HepG2 (cell line): ENCODE data around the gene HPCAL1. TPM values are rescaled to one million over a fixed set of nuclear protein-coding genes. Genes with fewer than 3 reads are reported as not detected.
A peak's percentile ranks its signal among the peaks of the same experiment; 100 is the strongest.

Experiments used
- ELF4 ChIP-seq: sonication (generic); formaldehyde crosslinking; IDR thresholded peaks from 2 replicates; pipeline ENCODE4 v1.5.0; 2020; ENCODE audit warnings: missing genetic modification reagents, mild to moderate bottlenecking, moderate library complexity, borderline replicate concordance
- FOSL2 ChIP-seq: sonication (generic); formaldehyde crosslinking; IDR thresholded peaks from 2 replicates; pipeline ENCODE4 v1.4.0; 2020; ENCODE audit warnings: missing genetic modification reagents
- SOX5 ChIP-seq: IDR thresholded peaks from 2 replicates; pipeline ENCODE4 v1.6.1; 2016; ENCODE audit warnings: borderline replicate concordance
- TGIF2 ChIP-seq: IDR thresholded peaks from 2 replicates; pipeline ENCODE4 v1.6.1; 2016; ENCODE audit warnings: control low read depth, missing compliant biosample characterization
- ZBTB7B ChIP-seq: sonication (generic); formaldehyde crosslinking; IDR thresholded peaks from 2 replicates; pipeline ENCODE4 v1.4.0; 2020; ENCODE audit warnings: missing genetic modification reagents
- ZEB1 ChIP-seq: IDR thresholded peaks from 2 replicates; pipeline ENCODE4 v1.6.1; 2012; ENCODE audit warnings: mild to moderate bottlenecking, low read depth, inconsistent platforms; ENCODE audit not compliant: insufficient replicate concordance
- ZNF264 ChIP-seq: sonication (generic); formaldehyde crosslinking; IDR thresholded peaks from 2 replicates; pipeline ENCODE4 v1.4.0; 2020; ENCODE audit warnings: missing genetic modification reagents
- ZNF614 ChIP-seq: IDR thresholded peaks from 2 replicates; pipeline ENCODE4 v1.6.1; 2018; ENCODE audit warnings: missing biosample characterization, missing genetic modification reagents, inconsistent platforms, borderline replicate concordance
- polyA plus RNA-seq, 8 experiments: library from polyadenylated mRNA; depleted of rRNA in 3 of 8; stranded (reverse) in 7 of 8; unstranded in 1 of 8; fragments of >200 nt; fragmentation: Illumina TruSeq in 4 of 8; extraction: Trizol in 4 of 8; gene quantifications; 2 replicates each; pipeline versions ENCODE4 v1.2.1 to v1.2.3, GENCODE V29; 2011 to 2016; ENCODE audit warnings: low read depth in 4 of 8, missing spikeins in 1 of 8, mixed read lengths in 1 of 8; ENCODE audit not compliant: insufficient read depth in 1 of 8
- total RNA-seq, 5 experiments: library from RNA; depleted of rRNA; stranded (reverse); fragments of >200 nt; fragmentation: Illumina TruSeq; extraction: Trizol; gene quantifications; 2 replicates each; pipeline ENCODE4 v1.2.3, GENCODE V29; 2016; ENCODE audit warnings: low read depth in 1 of 5
- TF ChIP-seq, protein P1 (sequence below): sonication (generic); formaldehyde crosslinking; IDR thresholded peaks from 2 replicates; pipeline ENCODE4 v1.4.0; 2020; ENCODE audit warnings: missing genetic modification reagents
- TF ChIP-seq, protein P2 (sequence below): sonication (generic); formaldehyde crosslinking; IDR thresholded peaks from 2 replicates; pipeline ENCODE4 v1.5.0; 2020; ENCODE audit warnings: missing genetic modification reagents
- TF ChIP-seq, protein P3 (sequence below), 2 experiments: IDR thresholded peaks; 2 replicates each; pipeline ENCODE4 v1.6.1; 2011 to 2012; ENCODE audit warnings: low read length in 2 of 2, borderline replicate concordance in 1 of 2, low read depth in 1 of 2, mild to moderate bottlenecking in 1 of 2, moderate library complexity in 1 of 2
- TF ChIP-seq, protein P4 (sequence below): sonication (generic); formaldehyde crosslinking; IDR thresholded peaks from 2 replicates; pipeline ENCODE4 v1.5.0; 2020; ENCODE audit warnings: mild to moderate bottlenecking, missing genetic modification reagents
- TF ChIP-seq, protein P5 (sequence below): sonication (generic); formaldehyde crosslinking; IDR thresholded peaks from 2 replicates; pipeline ENCODE4 v1.4.0; 2020; ENCODE audit warnings: missing genetic modification reagents

HPCAL1 gene
- total and polyA plus RNA-seq, 2 of the 13 experiments (the other 11 are each of a cell fraction or from before 2014, with no cell fraction given), result 29.5 to 29.9 TPM

DNA sequence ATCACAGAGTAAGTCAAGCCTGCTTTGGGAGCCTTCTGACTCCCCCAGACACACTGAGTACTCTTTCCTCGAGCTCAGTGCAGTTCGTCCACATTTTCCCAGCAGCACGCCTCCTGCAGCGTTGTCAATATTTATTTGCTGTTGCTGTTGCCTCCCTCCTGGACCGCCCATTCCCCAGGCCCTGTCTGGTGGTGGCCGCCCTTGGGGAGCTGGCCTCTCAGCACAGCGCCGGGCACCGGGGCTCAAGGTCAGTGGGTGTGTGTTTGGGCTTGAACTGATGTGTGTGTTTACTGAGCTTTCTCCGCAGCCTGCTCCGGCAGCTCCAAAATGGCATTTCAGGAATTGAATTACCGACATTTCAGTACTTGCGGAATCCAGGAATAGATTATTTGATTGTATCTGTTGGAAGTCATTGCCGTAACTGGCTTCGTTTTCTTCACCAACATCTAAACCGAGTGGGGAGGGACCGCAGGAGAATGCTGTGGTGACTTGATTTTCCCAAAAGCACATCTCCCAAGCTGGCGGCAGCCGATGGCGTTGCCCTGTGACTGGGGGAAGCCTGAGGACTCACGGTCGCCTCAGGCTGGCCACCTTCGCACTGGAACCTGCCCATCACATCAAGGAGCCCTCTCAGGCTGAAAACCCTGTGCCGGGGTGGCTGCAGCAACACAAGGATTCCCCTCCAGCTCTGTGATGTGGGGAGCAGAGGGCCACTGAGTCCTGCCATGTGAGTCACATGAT is 66.0 kb downstream of the HPCAL1 start (continued):
- TF ChIP-seq, protein P1, sequence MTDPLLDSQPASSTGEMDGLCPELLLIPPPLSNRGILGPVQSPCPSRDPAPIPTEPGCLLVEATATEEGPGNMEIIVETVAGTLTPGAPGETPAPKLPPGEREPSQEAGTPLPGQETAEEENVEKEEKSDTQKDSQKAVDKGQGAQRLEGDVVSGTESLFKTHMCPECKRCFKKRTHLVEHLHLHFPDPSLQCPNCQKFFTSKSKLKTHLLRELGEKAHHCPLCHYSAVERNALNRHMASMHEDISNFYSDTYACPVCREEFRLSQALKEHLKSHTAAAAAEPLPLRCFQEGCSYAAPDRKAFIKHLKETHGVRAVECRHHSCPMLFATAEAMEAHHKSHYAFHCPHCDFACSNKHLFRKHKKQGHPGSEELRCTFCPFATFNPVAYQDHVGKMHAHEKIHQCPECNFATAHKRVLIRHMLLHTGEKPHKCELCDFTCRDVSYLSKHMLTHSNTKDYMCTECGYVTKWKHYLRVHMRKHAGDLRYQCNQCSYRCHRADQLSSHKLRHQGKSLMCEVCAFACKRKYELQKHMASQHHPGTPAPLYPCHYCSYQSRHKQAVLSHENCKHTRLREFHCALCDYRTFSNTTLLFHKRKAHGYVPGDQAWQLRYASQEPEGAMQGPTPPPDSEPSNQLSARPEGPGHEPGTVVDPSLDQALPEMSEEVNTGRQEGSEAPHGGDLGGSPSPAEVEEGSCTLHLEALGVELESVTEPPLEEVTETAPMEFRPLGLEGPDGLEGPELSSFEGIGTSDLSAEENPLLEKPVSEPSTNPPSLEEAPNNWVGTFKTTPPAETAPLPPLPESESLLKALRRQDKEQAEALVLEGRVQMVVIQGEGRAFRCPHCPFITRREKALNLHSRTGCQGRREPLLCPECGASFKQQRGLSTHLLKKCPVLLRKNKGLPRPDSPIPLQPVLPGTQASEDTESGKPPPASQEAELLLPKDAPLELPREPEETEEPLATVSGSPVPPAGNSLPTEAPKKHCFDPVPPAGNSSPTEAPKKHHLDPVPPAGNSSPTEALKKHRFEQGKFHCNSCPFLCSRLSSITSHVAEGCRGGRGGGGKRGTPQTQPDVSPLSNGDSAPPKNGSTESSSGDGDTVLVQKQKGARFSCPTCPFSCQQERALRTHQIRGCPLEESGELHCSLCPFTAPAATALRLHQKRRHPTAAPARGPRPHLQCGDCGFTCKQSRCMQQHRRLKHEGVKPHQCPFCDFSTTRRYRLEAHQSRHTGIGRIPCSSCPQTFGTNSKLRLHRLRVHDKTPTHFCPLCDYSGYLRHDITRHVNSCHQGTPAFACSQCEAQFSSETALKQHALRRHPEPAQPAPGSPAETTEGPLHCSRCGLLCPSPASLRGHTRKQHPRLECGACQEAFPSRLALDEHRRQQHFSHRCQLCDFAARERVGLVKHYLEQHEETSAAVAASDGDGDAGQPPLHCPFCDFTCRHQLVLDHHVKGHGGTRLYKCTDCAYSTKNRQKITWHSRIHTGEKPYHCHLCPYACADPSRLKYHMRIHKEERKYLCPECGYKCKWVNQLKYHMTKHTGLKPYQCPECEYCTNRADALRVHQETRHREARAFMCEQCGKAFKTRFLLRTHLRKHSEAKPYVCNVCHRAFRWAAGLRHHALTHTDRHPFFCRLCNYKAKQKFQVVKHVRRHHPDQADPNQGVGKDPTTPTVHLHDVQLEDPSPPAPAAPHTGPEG, result peak; percentile 87
- TF ChIP-seq TGIF2 (peak; percentile 67), ELF4 (no peak), ZNF264 (CRISPR knock-in tag) (peak; percentile 88), ZNF614 (peak; percentile 84; the same call in 1 of the 2 replicates), ZEB1 (peak; percentile 28), FOSL2 (CRISPR knock-in tag) (peak; percentile 79), SOX5 (CRISPR knock-in tag) (peak; percentile 90), ZBTB7B (CRISPR knock-in tag) (peak; percentile 94)
- TF ChIP-seq, protein P2, sequence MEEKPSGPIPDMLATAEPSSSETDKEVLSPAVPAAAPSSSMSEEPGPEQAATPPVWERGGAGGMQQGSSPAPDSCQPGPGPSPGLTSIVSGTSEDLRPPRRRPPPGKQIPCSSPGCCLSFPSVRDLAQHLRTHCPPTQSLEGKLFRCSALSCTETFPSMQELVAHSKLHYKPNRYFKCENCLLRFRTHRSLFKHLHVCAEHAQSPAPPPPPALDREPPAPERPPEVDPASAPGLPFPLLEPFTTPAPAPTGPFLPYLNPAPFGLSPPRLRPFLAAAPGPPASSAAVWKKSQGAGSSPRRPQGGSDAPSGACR (CRISPR knock-in tag), result peak; percentile 60; the same call in 1 of the 2 replicates
- TF ChIP-seq, protein P3, sequence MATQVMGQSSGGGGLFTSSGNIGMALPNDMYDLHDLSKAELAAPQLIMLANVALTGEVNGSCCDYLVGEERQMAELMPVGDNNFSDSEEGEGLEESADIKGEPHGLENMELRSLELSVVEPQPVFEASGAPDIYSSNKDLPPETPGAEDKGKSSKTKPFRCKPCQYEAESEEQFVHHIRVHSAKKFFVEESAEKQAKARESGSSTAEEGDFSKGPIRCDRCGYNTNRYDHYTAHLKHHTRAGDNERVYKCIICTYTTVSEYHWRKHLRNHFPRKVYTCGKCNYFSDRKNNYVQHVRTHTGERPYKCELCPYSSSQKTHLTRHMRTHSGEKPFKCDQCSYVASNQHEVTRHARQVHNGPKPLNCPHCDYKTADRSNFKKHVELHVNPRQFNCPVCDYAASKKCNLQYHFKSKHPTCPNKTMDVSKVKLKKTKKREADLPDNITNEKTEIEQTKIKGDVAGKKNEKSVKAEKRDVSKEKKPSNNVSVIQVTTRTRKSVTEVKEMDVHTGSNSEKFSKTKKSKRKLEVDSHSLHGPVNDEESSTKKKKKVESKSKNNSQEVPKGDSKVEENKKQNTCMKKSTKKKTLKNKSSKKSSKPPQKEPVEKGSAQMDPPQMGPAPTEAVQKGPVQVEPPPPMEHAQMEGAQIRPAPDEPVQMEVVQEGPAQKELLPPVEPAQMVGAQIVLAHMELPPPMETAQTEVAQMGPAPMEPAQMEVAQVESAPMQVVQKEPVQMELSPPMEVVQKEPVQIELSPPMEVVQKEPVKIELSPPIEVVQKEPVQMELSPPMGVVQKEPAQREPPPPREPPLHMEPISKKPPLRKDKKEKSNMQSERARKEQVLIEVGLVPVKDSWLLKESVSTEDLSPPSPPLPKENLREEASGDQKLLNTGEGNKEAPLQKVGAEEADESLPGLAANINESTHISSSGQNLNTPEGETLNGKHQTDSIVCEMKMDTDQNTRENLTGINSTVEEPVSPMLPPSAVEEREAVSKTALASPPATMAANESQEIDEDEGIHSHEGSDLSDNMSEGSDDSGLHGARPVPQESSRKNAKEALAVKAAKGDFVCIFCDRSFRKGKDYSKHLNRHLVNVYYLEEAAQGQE (IDR thresholded peaks at IDR 0.05; ENCODE audit: borderline replicate concordance in 1 of 2, low read depth in 1 of 2, low read length in 2 of 2), result peak in 1 of 2 experiments; percentile 78; a peak in 3 of 4 replicates
- TF ChIP-seq, protein P4, sequence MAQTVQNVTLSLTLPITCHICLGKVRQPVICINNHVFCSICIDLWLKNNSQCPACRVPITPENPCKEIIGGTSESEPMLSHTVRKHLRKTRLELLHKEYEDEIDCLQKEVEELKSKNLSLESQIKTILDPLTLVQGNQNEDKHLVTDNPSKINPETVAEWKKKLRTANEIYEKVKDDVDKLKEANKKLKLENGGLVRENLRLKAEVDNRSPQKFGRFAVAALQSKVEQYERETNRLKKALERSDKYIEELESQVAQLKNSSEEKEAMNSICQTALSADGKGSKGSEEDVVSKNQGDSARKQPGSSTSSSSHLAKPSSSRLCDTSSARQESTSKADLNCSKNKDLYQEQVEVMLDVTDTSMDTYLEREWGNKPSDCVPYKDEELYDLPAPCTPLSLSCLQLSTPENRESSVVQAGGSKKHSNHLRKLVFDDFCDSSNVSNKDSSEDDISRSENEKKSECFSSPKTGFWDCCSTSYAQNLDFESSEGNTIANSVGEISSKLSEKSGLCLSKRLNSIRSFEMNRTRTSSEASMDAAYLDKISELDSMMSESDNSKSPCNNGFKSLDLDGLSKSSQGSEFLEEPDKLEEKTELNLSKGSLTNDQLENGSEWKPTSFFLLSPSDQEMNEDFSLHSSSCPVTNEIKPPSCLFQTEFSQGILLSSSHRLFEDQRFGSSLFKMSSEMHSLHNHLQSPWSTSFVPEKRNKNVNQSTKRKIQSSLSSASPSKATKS (CRISPR knock-in tag), result no peak
- TF ChIP-seq, protein P5, sequence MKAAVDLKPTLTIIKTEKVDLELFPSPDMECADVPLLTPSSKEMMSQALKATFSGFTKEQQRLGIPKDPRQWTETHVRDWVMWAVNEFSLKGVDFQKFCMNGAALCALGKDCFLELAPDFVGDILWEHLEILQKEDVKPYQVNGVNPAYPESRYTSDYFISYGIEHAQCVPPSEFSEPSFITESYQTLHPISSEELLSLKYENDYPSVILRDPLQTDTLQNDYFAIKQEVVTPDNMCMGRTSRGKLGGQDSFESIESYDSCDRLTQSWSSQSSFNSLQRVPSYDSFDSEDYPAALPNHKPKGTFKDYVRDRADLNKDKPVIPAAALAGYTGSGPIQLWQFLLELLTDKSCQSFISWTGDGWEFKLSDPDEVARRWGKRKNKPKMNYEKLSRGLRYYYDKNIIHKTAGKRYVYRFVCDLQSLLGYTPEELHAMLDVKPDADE (CRISPR knock-in tag), result no peak
